Lower leg skin (tissue), 4 donors: ENCODE data around the gene SMCO3. TPM values are rescaled to one million over a fixed set of nuclear protein-coding genes. Genes with fewer than 3 reads are reported as not detected.

Experiments used
- DNase-seq, 2 donors: peaks; one replicate each; pipeline ENCODE4 v3.0.0-alpha.2; 2019; ENCODE audit warnings: low spot score in 2 of 2
- H3K4me3 ChIP-seq: fragments of 200-600 bp; sonication (generic); 2 replicates; pipeline ENCODE4 v1.5.1; 2017; ENCODE audit warnings: mild to moderate bottlenecking, low read depth; ENCODE audit not compliant: poor library complexity, severe bottlenecking
- CTCF ChIP-seq, 3 donors: fragments of 450-650 bp; IDR thresholded peaks; one replicate each; pipeline ENCODE4 v1.5.1; 2016; ENCODE audit warnings: antibody characterized with exemption in 3 of 3, mild to moderate bottlenecking in 3 of 3, moderate library complexity in 2 of 3
- POLR2A ChIP-seq, 2 donors: fragments of 450-650 bp; IDR thresholded peaks; one replicate each; pipeline ENCODE4 v1.6.1; 2016 to 2017; ENCODE audit warnings: antibody characterized with exemption in 2 of 2, mild to moderate bottlenecking in 1 of 2, moderate library complexity in 1 of 2
- WGBS, 2 donors: methylation state at CpG; one replicate each; pipeline ENCODE4 v1.1.5; 2018; 5-methylcytosine and 5-hydroxymethylcytosine counted together
- intact Hi-C: fragments of 100-400 bp; cut with DNase I; formaldehyde crosslinking; loops from one replicate; pipeline ENCODE4 v1.15.0; 2023; ENCODE audit warnings: low total_unique reads
- total RNA-seq, 4 donors: library from RNA; depleted of rRNA; stranded (reverse); fragments of >200 nt; gene quantifications; one replicate each; pipeline ENCODE4 v1.1.0, GENCODE V29; 2016

SMCO3 gene
- total RNA-seq, 4 donors from 2014 or later: 0.34 TPM; not detected in 3

- intact Hi-C loops: no loop called here
- no peak overlapping the region for H3K4me3 ChIP-seq
- WGBS, 2 donors: 80 to 83% methylated on average over 5 of the region's 5 CpGs
- TF ChIP-seq POLR2A (IDR thresholded peaks at IDR 0.05) (no peak), CTCF (IDR thresholded peaks at IDR 0.05) (no peak)
- no peak for DNase-seq
Observed at GRCh38 chr12:14826491-14826890, 12.5 kb upstream of the SMCO3 start.

GRCh38 chr12:14825256-14825655, 11.3 kb upstream of the SMCO3 start:
- no peak overlapping the region for H3K4me3 ChIP-seq
- no peak for DNase-seq
- intact Hi-C loops: no loop called here
- no peak for TF ChIP-seq POLR2A (IDR thresholded peaks at IDR 0.05)
- TF ChIP-seq CTCF (IDR thresholded peaks at IDR 0.05): no peak

- no peak for DNase-seq
- intact Hi-C loops: no loop called here
- TF ChIP-seq CTCF (IDR thresholded peaks at IDR 0.05): no peak
- TF ChIP-seq POLR2A (IDR thresholded peaks at IDR 0.05): no peak
- H3K4me3 ChIP-seq: no peak overlapping the region
- 72 to 83% methylated on average over 1 of the region's 1 CpG for whole genome bisulfite sequencing, 2 donors
Observed at GRCh38 chr12:14824012-14824634, 10.1 kb upstream of the SMCO3 start.

GRCh38 chr12:14811486-14811885, 2.5 kb downstream of the SMCO3 start:
- 95 to 96% methylated on average over 2 of the region's 2 CpGs for WGBS, 2 donors
- TF ChIP-seq CTCF (IDR thresholded peaks at IDR 0.05) (no peak), POLR2A (IDR thresholded peaks at IDR 0.05) (no peak)
- DNase-seq: no peak
- no peak overlapping the region for H3K4me3 ChIP-seq
- intact Hi-C loops: no loop called here

- no peak overlapping the region for H3K4me3 ChIP-seq
- 92 to 98% methylated on average over 1 of the region's 1 CpG for WGBS, 2 donors
- intact Hi-C loops: no loop called here
- no peak for TF ChIP-seq CTCF (IDR thresholded peaks at IDR 0.05)
- TF ChIP-seq POLR2A (IDR thresholded peaks at IDR 0.05): no peak
- DNase-seq: no peak
Observed at GRCh38 chr12:14810953-14811483, 3.0 kb downstream of the SMCO3 start.
